GM15510 (cell line): ENCODE results near the gene TSPAN6.

Experiments used
- POLR2A ChIP-seq: IDR thresholded peaks from 3 replicates; pipeline ENCODE4 v1.6.1; 2011; ENCODE audit warnings: borderline replicate concordance; ENCODE audit not compliant: insufficient read length; ENCODE audit errors: extremely low read depth

TSPAN6 gene

GRCh38 chrX:100623001-100623400, 13.6 kb downstream of the TSPAN6 start:
- no peak for TF ChIP-seq POLR2A

GRCh38 chrX:100615005-100615404, 21.6 kb downstream of the TSPAN6 start:
- no peak for TF ChIP-seq POLR2A

- TF ChIP-seq POLR2A: no peak
Measured at GRCh38 chrX:100611951-100612350, 24.7 kb downstream of the TSPAN6 start.

- TF ChIP-seq POLR2A: no peak
Measured at GRCh38 chrX:100609591-100609990, 27.0 kb downstream of the TSPAN6 start.

GRCh38 chrX:100606753-100607152, 29.9 kb downstream of the TSPAN6 start:
- no peak for TF ChIP-seq POLR2A

- no peak for TF ChIP-seq POLR2A
Measured at GRCh38 chrX:100600758-100601157, 35.8 kb downstream of the TSPAN6 start.

GRCh38 chrX:100600340-100600739, 36.3 kb downstream of the TSPAN6 start:
- no peak for TF ChIP-seq POLR2A

GRCh38 chrX:100599456-100599855, 37.1 kb downstream of the TSPAN6 start:
- no peak for TF ChIP-seq POLR2A

- TF ChIP-seq POLR2A: no peak
Measured at GRCh38 chrX:100596601-100597000, 40.0 kb downstream of the TSPAN6 start.

GRCh38 chrX:100593581-100593980, 43.0 kb downstream of the TSPAN6 start:
- no peak for TF ChIP-seq POLR2A

GRCh38 chrX:100593126-100593525, 43.5 kb downstream of the TSPAN6 start:
- no peak for TF ChIP-seq POLR2A

- TF ChIP-seq POLR2A: no peak
Measured at GRCh38 chrX:100591256-100592051, 45.2 kb downstream of the TSPAN6 start.

- TF ChIP-seq POLR2A: no peak
Measured at GRCh38 chrX:100587861-100588260, 48.7 kb downstream of the TSPAN6 start.

GRCh38 chrX:100586747-100587146, 49.9 kb downstream of the TSPAN6 start:
- TF ChIP-seq POLR2A: no peak

- no peak for TF ChIP-seq POLR2A
Measured at GRCh38 chrX:100584611-100585010, 52.0 kb downstream of the TSPAN6 start, which contains the start of gene TNMD. Gene TNMD (plus strand): TSS chrX:100584936. CDS start chrX:100585019, 83 bp downstream.
